Gastrocnemius medialis (tissue), 4 donors: ENCODE results near the gene TANC1.

Experiments used
- POLR2A ChIP-seq, 2 donors: fragments of 450-650 bp; IDR thresholded peaks; one replicate each; pipeline ENCODE4 v1.6.1; 2017; ENCODE audit warnings: antibody characterized with exemption in 2 of 2, mild to moderate bottlenecking in 2 of 2, moderate library complexity in 2 of 2
- TF ChIP-seq, protein P1 (sequence below), 5 experiments: fragments of 450-650 bp in 3 of 5; fragments of 200-600 bp in 2 of 5; sonication (generic) in 2 of 5; IDR thresholded peaks in 4 of 5; conservative IDR thresholded peaks in 1 of 5; 1 replicate in 4 of 5; 2 replicates in 1 of 5; pipeline ENCODE4 v1.5.1; 2016 to 2019; ENCODE audit warnings: antibody characterized with exemption in 5 of 5, mild to moderate bottlenecking in 3 of 5, moderate library complexity in 3 of 5

DNA sequence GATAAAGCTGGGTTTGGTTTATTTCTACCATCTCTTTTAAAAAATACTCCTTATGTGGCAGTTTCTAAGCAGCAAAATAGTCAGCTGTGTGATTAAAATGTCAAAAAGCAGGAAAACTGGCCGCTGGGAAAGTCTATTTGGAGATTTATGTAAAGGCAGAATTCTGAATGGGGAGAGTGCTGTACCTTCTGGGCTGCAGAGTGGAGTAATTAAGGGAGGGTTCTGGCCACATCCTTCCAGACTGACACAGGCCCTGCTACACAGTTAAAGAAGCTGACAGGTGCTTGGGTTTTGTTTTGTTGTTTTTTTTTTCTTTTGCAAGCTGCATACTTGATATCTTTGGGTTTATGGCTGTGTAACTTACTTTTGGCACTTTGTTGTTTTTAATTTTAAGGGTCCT is 160.8 kb downstream of the TANC1 start:
- TF ChIP-seq, protein P1, sequence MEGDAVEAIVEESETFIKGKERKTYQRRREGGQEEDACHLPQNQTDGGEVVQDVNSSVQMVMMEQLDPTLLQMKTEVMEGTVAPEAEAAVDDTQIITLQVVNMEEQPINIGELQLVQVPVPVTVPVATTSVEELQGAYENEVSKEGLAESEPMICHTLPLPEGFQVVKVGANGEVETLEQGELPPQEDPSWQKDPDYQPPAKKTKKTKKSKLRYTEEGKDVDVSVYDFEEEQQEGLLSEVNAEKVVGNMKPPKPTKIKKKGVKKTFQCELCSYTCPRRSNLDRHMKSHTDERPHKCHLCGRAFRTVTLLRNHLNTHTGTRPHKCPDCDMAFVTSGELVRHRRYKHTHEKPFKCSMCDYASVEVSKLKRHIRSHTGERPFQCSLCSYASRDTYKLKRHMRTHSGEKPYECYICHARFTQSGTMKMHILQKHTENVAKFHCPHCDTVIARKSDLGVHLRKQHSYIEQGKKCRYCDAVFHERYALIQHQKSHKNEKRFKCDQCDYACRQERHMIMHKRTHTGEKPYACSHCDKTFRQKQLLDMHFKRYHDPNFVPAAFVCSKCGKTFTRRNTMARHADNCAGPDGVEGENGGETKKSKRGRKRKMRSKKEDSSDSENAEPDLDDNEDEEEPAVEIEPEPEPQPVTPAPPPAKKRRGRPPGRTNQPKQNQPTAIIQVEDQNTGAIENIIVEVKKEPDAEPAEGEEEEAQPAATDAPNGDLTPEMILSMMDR (IDR thresholded peaks at IDR 0.05 in 4 of 5, conservative IDR thresholded peaks at IDR 0.05 in 1 of 5): no peak
- TF ChIP-seq POLR2A (IDR thresholded peaks at IDR 0.05): no peak
